GM12878 (cell line): ENCODE data around the gene GABRB1. TPM values are rescaled to one million over a fixed set of nuclear protein-coding genes. Genes with fewer than 3 reads are reported as not detected.

Experiments
- ATAC-seq: fragments of 200-7000 bp; cut with Tn5 transposase; 3 replicates; pipeline ENCODE4 v1.9.1; 2020; ENCODE audit warnings: mild to moderate bottlenecking, moderate library complexity
- BruUV-seq: library from RNA; stranded (reverse); fragments of 400-500 nt; replicated peaks from 2 replicates; lab custom pipeline; 2021; lab: Mats Ljungman, UMichigan
- CTCF ChIA-PET: fragments of 300-600 bp; sonication (Branson Sonifier 250); formaldehyde crosslinking; extraction: SDS; loops from one replicate; lab custom pipeline; 2021; ENCODE audit warnings: inconsistent platforms; lab: Yijun Ruan, JAX
- POLR2A ChIA-PET: fragments of 350-600 bp; formaldehyde crosslinking; extraction: SDS; loops from one replicate; lab custom pipeline; 2021; ENCODE audit warnings: inconsistent platforms; lab: Charles Lee
- RAD21 ChIA-PET: fragments of 300-600 bp; sonication (Branson Sonifier 250); formaldehyde crosslinking; loops from one replicate; lab custom pipeline; 2023; ENCODE audit warnings: antibody characterized with exemption; ENCODE audit not compliant: unreplicated experiment; lab: Charles Lee
- SMC1A ChIA-PET: fragments of 300-600 bp; sonication (Branson Sonifier 250); formaldehyde crosslinking; loops from one replicate; lab custom pipeline; 2023; ENCODE audit not compliant: unreplicated experiment, uncharacterized antibody; lab: Charles Lee
- DNase-seq: peaks from one replicate; pipeline ENCODE4 v3.0.0-alpha.2; 2011; ENCODE audit warnings: low read depth, low spot score
- FAIRE-seq: peaks from 3 replicates; lab custom pipeline; 2011; peaks lifted over from hg19 to GRCh38; lab: Jason Lieb, UNC
- H2AFZ ChIP-seq: 2 replicates; pipeline ENCODE4 v1.6.0; 2011; ENCODE audit warnings: low read depth, low read length, control low read depth; ENCODE audit not compliant: control insufficient read depth
- H3K27ac ChIP-seq: 2 replicates; pipeline ENCODE4 v1.5.1; 2011; ENCODE audit warnings: control low read depth; ENCODE audit not compliant: control insufficient read depth, insufficient read depth
- H3K27me3 ChIP-seq, 2 experiments: replicated peaks in 1 of 2; 2 replicates each; pipeline versions ENCODE4 v1.6.0 to v1.6.1; 2011; ENCODE audit warnings: low read length in 1 of 2; ENCODE audit not compliant: control insufficient read depth in 2 of 2, insufficient read depth in 2 of 2
- H3K36me3 ChIP-seq, 2 experiments: 2 replicates each; pipeline ENCODE4 v1.5.1; 2011; ENCODE audit warnings: low read length in 1 of 2; ENCODE audit not compliant: control insufficient read depth in 2 of 2, insufficient read depth in 2 of 2
- H3K4me1 ChIP-seq: 2 replicates; pipeline ENCODE4 v1.6.1; 2011; ENCODE audit warnings: mild to moderate bottlenecking, low read length, moderate library complexity, mixed read lengths; ENCODE audit not compliant: control insufficient read depth, insufficient read depth
- H3K4me2 ChIP-seq: 2 replicates; pipeline ENCODE4 v1.6.0; 2011; ENCODE audit warnings: control low read depth; ENCODE audit not compliant: control insufficient read depth, insufficient read depth
- H3K4me3 ChIP-seq: fragments of 200-600 bp; sonication (generic); 2 replicates; pipeline ENCODE4 v1.5.1; 2016
- H3K79me2 ChIP-seq: 2 replicates; pipeline ENCODE4 v1.6.0; 2011; ENCODE audit warnings: low read length; ENCODE audit not compliant: control insufficient read depth, insufficient read depth
- H3K9ac ChIP-seq: 2 replicates; pipeline ENCODE4 v1.8.0; 2011; ENCODE audit warnings: low read length, control low read depth, mixed read lengths; ENCODE audit not compliant: control insufficient read depth, insufficient read depth
- H3K9me3 ChIP-seq: replicated peaks from 3 replicates; pipeline ENCODE4 v1.5.1; 2011; ENCODE audit warnings: mild to moderate bottlenecking, low read length; ENCODE audit not compliant: control insufficient read depth, insufficient read depth
- H4K20me1 ChIP-seq: 2 replicates; pipeline ENCODE4 v1.6.0; 2011; ENCODE audit not compliant: control insufficient read depth, insufficient read depth
- ATF7 ChIP-seq: fragments of 450-650 bp; IDR thresholded peaks from 2 replicates; pipeline ENCODE4 v1.6.1; 2016; ENCODE audit warnings: low read depth, mild to moderate bottlenecking
- BACH1 ChIP-seq: fragments of 450-650 bp; IDR thresholded peaks from 2 replicates; pipeline ENCODE4 v1.6.1; 2017; ENCODE audit warnings: mild to moderate bottlenecking, borderline replicate concordance
- BCL3 ChIP-seq: IDR thresholded peaks from 2 replicates; pipeline ENCODE4 v1.6.1; 2011; ENCODE audit warnings: borderline replicate concordance, low read depth, mild to moderate bottlenecking, moderate library complexity, low read length; ENCODE audit not compliant: insufficient read depth, poor library complexity, severe bottlenecking
- DPF2 ChIP-seq: fragments of 450-650 bp; IDR thresholded peaks from 2 replicates; pipeline ENCODE4 v1.6.1; 2017; ENCODE audit warnings: mild to moderate bottlenecking
- HCFC1 ChIP-seq: fragments of 150-350 bp; IDR thresholded peaks from 2 replicates; pipeline ENCODE4 v1.6.1; 2014; ENCODE audit warnings: low read length
- IKZF2 ChIP-seq, 2 experiments: fragments of 450-650 bp; IDR thresholded peaks; 2 replicates each; pipeline ENCODE4 v1.6.1; 2017; ENCODE audit warnings: mild to moderate bottlenecking in 2 of 2, moderate library complexity in 2 of 2
- KDM1A ChIP-seq: fragments of 200-600 bp; sonication (generic); IDR thresholded peaks from 2 replicates; pipeline ENCODE4 v1.6.1; 2016; ENCODE audit warnings: borderline replicate concordance
- MEF2B ChIP-seq: fragments of 450-650 bp; IDR thresholded peaks from 2 replicates; pipeline ENCODE4 v1.6.1; 2018; ENCODE audit warnings: mild to moderate bottlenecking, moderate library complexity; ENCODE audit not compliant: partially characterized antibody, poor library complexity, severe bottlenecking
- NFIC ChIP-seq: IDR thresholded peaks from 2 replicates; pipeline ENCODE4 v1.6.1; 2012; ENCODE audit warnings: low read depth, mild to moderate bottlenecking, inconsistent platforms, low read length, moderate library complexity
- NR2C1 ChIP-seq: fragments of 450-650 bp; IDR thresholded peaks from 2 replicates; pipeline ENCODE4 v1.6.1; 2017; ENCODE audit warnings: antibody characterized with exemption, mild to moderate bottlenecking, moderate library complexity
- RELA ChIP-seq: fragments of 450-650 bp; IDR thresholded peaks from 2 replicates; pipeline ENCODE4 v1.8.0; 2014; ENCODE audit warnings: borderline replicate concordance; ENCODE audit not compliant: partially characterized antibody
- TCF12 ChIP-seq: IDR thresholded peaks from 2 replicates; pipeline ENCODE4 v1.6.1; 2011; ENCODE audit warnings: low read depth, mild to moderate bottlenecking, low read length
- USF2 ChIP-seq: IDR thresholded peaks from 2 replicates; pipeline ENCODE4 v1.6.1; 2011; ENCODE audit warnings: low read depth, low read length, improper control_type of control experiment, borderline replicate concordance
- WRNIP1 ChIP-seq: IDR thresholded peaks from 2 replicates; pipeline ENCODE4 v1.6.1; 2011; ENCODE audit warnings: low read depth, low read length, improper control_type of control experiment, borderline replicate concordance
- ZBTB4 ChIP-seq: fragments of 450-650 bp; formaldehyde crosslinking; IDR thresholded peaks from 2 replicates; pipeline ENCODE4 v1.4.0; 2022; ENCODE audit warnings: mild to moderate bottlenecking, moderate library complexity
- WGBS: methylation state at CpG from one replicate; pipeline ENCODE4 v1.1.6; 2016; ENCODE audit warnings: low lambda C conversion rate; ENCODE audit not compliant: insufficient replicate concordance, insufficient coverage; ENCODE audit errors: missing lambda C conversion rate; 5-methylcytosine and 5-hydroxymethylcytosine counted together
- in situ Hi-C: fragments of 300-500 bp; cut with MboI; formaldehyde crosslinking; loops from 9 replicates; pipeline ENCODE4 v1.14.3; 2018; ENCODE audit warnings: mixed read lengths
- intact Hi-C: fragments of 100-400 bp; cut with micrococcal nuclease; formaldehyde crosslinking; loops from one replicate; pipeline ENCODE4 v1.14.2; 2022; ENCODE audit not compliant: unreplicated experiment
- polyA plus RNA-seq, 11 experiments: library from polyadenylated mRNA; depleted of rRNA in 4 of 11; unstranded in 6 of 11; stranded (reverse) in 5 of 11; fragments of >200 nt; fragmentation: Nextera tagmentation in 4 of 11; fragmentation: Illumina TruSeq in 1 of 11; extraction: Ambion mirVana in 4 of 11; extraction: Trizol in 1 of 11; gene quantifications; 1 replicate in 1 of 11; 2 replicates in 10 of 11; pipeline versions ENCODE4 v1.2.1 to v1.2.3, GENCODE V29; 2011 to 2016; ENCODE audit warnings: inconsistent platforms in 2 of 11, missing spikeins in 2 of 11, low read depth in 1 of 11
- total RNA-seq, 4 experiments: library from RNA; depleted of rRNA in 3 of 4; stranded (reverse); fragments of >200 nt in 3 of 4; fragmentation: Illumina TruSeq in 1 of 4; extraction: Trizol in 1 of 4; gene quantifications; 2 replicates each; pipeline versions ENCODE4 v1.2.1 to v1.2.3, GENCODE V29; 2013 to 2021
- TF ChIP-seq, protein P1 (sequence below): fragments of 450-650 bp; IDR thresholded peaks from 2 replicates; pipeline ENCODE4 v1.6.1; 2016; ENCODE audit warnings: mild to moderate bottlenecking, moderate library complexity, borderline replicate concordance

The GABRB1 gene
- total and polyA plus RNA-seq, 10 of the 15 experiments (the other 5 are each of a cell fraction or from before 2014, with no cell fraction given) = 0.13 to 0.92 TPM; not detected in 8

- no peaks in the 10 kb centered on the region for H3K9me3 ChIP-seq
- ATAC-seq = no peak
- H3K4me3 ChIP-seq = no peak overlapping the region
- no peak overlapping the region for H3K9ac ChIP-seq
- H3K79me2 ChIP-seq = no peaks in the 10 kb centered on the region
- in situ Hi-C loops (no loop called here), intact Hi-C loops (no loop called here)
- H4K20me1 ChIP-seq = no peaks in the 10 kb centered on the region
- no TSS peak for BruUV-seq
- no peaks in the 10 kb centered on the region; a peak in 1 of 4 replicates for H3K27me3 ChIP-seq
- H3K4me2 ChIP-seq = no peak overlapping the region
- WGBS = 11% methylated on average over 3 of the region's 3 CpGs
- H3K36me3 ChIP-seq = no peaks in the 10 kb centered on the region
- H3K4me1 ChIP-seq = no peaks in the 10 kb centered on the region
- H2AFZ ChIP-seq = no peak overlapping the region
- CTCF ChIA-PET = interaction anchor here (0.6 to 1.4 kb wide), 3 partner anchors 10 to 339 kb away, joined by 3 read pairs; no protein-coding TSS in a partner anchor
- RAD21 ChIA-PET = no interaction called here
- SMC1A ChIA-PET = interaction anchor here (1.0 to 2.6 kb wide), 3 partner anchors 10 to 114 kb away, joined by 3 to 11 read pairs (median 3); no protein-coding TSS in a partner anchor
- DNase-seq = no peak
- no peak for FAIRE-seq
- no peak overlapping the region for H3K27ac ChIP-seq
- POLR2A ChIA-PET = no interaction called here
- TF ChIP-seq HCFC1 (no peak), BACH1 (no peak), BCL3 (no peak), ATF7 (no peak), MEF2B (no peak), USF2 (no peak), ZBTB4 (no peak), KDM1A (no peak), IKZF2 (IDR thresholded peaks at IDR 0.05) (no peak), WRNIP1 (no peak), RELA (no peak), NFIC (no peak), DPF2 (no peak), TCF12 (no peak), NR2C1 (no peak)
- TF ChIP-seq, protein P1, sequence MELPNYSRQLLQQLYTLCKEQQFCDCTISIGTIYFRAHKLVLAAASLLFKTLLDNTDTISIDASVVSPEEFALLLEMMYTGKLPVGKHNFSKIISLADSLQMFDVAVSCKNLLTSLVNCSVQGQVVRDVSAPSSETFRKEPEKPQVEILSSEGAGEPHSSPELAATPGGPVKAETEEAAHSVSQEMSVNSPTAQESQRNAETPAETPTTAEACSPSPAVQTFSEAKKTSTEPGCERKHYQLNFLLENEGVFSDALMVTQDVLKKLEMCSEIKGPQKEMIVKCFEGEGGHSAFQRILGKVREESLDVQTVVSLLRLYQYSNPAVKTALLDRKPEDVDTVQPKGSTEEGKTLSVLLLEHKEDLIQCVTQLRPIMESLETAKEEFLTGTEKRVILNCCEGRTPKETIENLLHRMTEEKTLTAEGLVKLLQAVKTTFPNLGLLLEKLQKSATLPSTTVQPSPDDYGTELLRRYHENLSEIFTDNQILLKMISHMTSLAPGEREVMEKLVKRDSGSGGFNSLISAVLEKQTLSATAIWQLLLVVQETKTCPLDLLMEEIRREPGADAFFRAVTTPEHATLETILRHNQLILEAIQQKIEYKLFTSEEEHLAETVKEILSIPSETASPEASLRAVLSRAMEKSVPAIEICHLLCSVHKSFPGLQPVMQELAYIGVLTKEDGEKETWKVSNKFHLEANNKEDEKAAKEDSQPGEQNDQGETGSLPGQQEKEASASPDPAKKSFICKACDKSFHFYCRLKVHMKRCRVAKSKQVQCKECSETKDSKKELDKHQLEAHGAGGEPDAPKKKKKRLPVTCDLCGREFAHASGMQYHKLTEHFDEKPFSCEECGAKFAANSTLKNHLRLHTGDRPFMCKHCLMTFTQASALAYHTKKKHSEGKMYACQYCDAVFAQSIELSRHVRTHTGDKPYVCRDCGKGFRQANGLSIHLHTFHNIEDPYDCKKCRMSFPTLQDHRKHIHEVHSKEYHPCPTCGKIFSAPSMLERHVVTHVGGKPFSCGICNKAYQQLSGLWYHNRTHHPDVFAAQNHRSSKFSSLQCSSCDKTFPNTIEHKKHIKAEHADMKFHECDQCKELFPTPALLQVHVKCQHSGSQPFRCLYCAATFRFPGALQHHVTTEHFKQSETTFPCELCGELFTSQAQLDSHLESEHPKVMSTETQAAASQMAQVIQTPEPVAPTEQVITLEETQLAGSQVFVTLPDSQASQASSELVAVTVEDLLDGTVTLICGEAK = no peak
Measured at GRCh38 chr4:47043821-47044220, 12.5 kb downstream of the GABRB1 start.
